Tibial nerve (tissue), 4 donors: Measurements from ENCODE around the gene CAP2. TPM values are rescaled to one million over a fixed set of nuclear protein-coding genes. Genes with fewer than 3 reads are reported as not detected.
"Not testable (repeated sequence)": the region's sequence is repeated elsewhere in the genome, so short reads cannot be mapped to it uniquely, and the experiment has no call there.

Experiments
- DNase-seq, 2 donors: peaks; one replicate each; pipeline ENCODE4 v3.0.0-alpha.2; 2019; ENCODE audit warnings: low spot score in 2 of 2
- H3K27ac ChIP-seq, 4 donors: fragments of 200-600 bp; sonication (generic) in 3 of 4; one replicate each; pipeline ENCODE4 v1.5.1; 2017 to 2019; ENCODE audit warnings: mild to moderate bottlenecking in 1 of 4
- H3K27me3 ChIP-seq, 2 donors: fragments of 200-600 bp; sonication (generic) in 1 of 2; one replicate each; pipeline versions ENCODE4 v1.5.1 to v1.6.0; 2017 to 2019
- H3K36me3 ChIP-seq, 3 donors: fragments of 200-600 bp; sonication (generic); one replicate each; pipeline ENCODE4 v1.5.1; 2018 to 2019
- H3K4me1 ChIP-seq, 4 donors: fragments of 200-600 bp; sonication (generic) in 3 of 4; one replicate each; pipeline ENCODE4 v1.5.1; 2017 to 2019
- H3K4me3 ChIP-seq, 4 donors: fragments of 200-600 bp; sonication (generic) in 3 of 4; one replicate each; pipeline ENCODE4 v1.5.1; 2017 to 2019; ENCODE audit warnings: mild to moderate bottlenecking in 1 of 4, moderate library complexity in 1 of 4
- H3K9me3 ChIP-seq, 4 donors: fragments of 200-600 bp; sonication (generic) in 3 of 4; one replicate each; pipeline ENCODE4 v1.5.1; 2017 to 2019
- EP300 ChIP-seq, 2 donors: sonication (generic); formaldehyde crosslinking; IDR thresholded peaks; one replicate each; pipeline ENCODE4 v1.6.1; 2017; ENCODE audit warnings: antibody characterized with exemption in 2 of 2, mild to moderate bottlenecking in 1 of 2
- POLR2A ChIP-seq, 2 donors: fragments of 450-650 bp; IDR thresholded peaks; one replicate each; pipeline ENCODE4 v1.6.1; 2017; ENCODE audit warnings: antibody characterized with exemption in 2 of 2, mild to moderate bottlenecking in 2 of 2, moderate library complexity in 2 of 2
- WGBS, 2 donors: methylation state at CpG; one replicate each; pipeline ENCODE4 v1.1.5; 2018; 5-methylcytosine and 5-hydroxymethylcytosine counted together
- total RNA-seq, 4 donors: library from RNA; depleted of rRNA; stranded (reverse); fragments of >200 nt; gene quantifications; one replicate each; pipeline ENCODE4 v1.1.0, GENCODE V29; 2016
- TF ChIP-seq, protein P1 (sequence below), 5 experiments: fragments of 200-600 bp in 3 of 5; fragments of 450-650 bp in 2 of 5; sonication (generic) in 3 of 5; IDR thresholded peaks; one replicate each; pipeline ENCODE4 v1.5.1; 2016 to 2019; ENCODE audit warnings: antibody characterized with exemption in 5 of 5, mild to moderate bottlenecking in 3 of 5, moderate library complexity in 2 of 5

The CAP2 gene
- total RNA-seq, 4 donors from 2014 or later, result 4.2 to 11.8 (median 4.8) TPM

DNA sequence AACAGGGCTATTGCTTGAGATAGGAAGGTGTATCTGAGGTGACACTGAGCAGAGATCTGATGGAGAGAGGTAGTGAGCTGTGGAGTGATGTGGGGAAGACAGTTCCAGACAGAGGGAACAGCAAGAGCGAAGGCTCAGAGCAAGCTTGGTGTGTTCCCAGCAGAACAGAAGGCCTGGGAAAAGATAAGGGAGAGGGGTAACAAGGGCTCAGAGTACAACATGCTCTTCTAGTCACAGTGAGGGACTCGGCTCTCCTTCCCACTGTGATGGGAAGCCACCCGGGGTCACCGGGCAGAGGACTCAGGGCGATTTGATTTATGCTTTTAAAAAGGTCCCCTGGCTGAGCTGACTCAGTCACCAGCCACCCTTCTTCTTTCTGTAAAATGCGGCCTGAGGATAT is 33.7 kb downstream of the CAP2 start:
- H3K4me3 ChIP-seq, result no peak overlapping the region
- no peaks in the 10 kb centered on the region for H3K9me3 ChIP-seq
- no peaks in the 10 kb centered on the region for H3K27me3 ChIP-seq
- DNase-seq, result no peak
- H3K36me3 ChIP-seq, result no peaks in the 10 kb centered on the region
- TF ChIP-seq, protein P1, sequence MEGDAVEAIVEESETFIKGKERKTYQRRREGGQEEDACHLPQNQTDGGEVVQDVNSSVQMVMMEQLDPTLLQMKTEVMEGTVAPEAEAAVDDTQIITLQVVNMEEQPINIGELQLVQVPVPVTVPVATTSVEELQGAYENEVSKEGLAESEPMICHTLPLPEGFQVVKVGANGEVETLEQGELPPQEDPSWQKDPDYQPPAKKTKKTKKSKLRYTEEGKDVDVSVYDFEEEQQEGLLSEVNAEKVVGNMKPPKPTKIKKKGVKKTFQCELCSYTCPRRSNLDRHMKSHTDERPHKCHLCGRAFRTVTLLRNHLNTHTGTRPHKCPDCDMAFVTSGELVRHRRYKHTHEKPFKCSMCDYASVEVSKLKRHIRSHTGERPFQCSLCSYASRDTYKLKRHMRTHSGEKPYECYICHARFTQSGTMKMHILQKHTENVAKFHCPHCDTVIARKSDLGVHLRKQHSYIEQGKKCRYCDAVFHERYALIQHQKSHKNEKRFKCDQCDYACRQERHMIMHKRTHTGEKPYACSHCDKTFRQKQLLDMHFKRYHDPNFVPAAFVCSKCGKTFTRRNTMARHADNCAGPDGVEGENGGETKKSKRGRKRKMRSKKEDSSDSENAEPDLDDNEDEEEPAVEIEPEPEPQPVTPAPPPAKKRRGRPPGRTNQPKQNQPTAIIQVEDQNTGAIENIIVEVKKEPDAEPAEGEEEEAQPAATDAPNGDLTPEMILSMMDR (IDR thresholded peaks at IDR 0.05), result no peak
- TF ChIP-seq EP300 (IDR thresholded peaks at IDR 0.05) (no peak), POLR2A (IDR thresholded peaks at IDR 0.05) (no peak)
- H3K4me1 ChIP-seq, result no peaks in the 10 kb centered on the region
- WGBS, 2 donors, result 91 to 94% methylated on average over 6 of the region's 6 CpGs
- no peak overlapping the region for H3K27ac ChIP-seq

DNA sequence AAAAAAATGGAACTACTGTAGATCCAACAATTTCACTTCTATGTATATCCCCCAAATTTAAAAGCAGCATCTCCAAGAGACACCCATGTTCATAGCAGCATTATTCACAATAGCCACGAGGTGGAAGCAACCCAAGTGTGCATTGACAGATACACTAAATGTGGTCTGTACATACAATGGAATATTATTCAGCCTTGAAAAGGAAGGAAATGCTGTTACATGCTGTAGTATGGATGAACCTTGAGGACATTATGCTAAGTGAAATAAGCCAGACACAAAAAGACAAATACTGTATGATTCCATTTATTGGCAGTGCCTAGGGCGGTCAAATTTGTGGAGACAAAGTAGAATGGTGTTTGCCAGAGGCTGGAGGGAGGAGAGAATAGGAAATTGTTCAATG is 34.2 kb downstream of the CAP2 start:
- TF ChIP-seq, protein P1 (IDR thresholded peaks at IDR 0.05), result no peak
- TF ChIP-seq POLR2A (IDR thresholded peaks at IDR 0.05) (no peak), EP300 (IDR thresholded peaks at IDR 0.05) (no peak)
- Histone ChIP-seq H3K36me3 (no peaks in the 10 kb centered on the region), H3K4me1 (no peaks in the 10 kb centered on the region), H3K4me3 (no peak overlapping the region), H3K9me3 (no peaks in the 10 kb centered on the region), H3K27ac (no peak overlapping the region), H3K27me3 (no peaks in the 10 kb centered on the region)
- WGBS, 2 donors, result 89 to 94% methylated on average over 2 of the region's 2 CpGs
- DNase-seq, result no peak

DNA sequence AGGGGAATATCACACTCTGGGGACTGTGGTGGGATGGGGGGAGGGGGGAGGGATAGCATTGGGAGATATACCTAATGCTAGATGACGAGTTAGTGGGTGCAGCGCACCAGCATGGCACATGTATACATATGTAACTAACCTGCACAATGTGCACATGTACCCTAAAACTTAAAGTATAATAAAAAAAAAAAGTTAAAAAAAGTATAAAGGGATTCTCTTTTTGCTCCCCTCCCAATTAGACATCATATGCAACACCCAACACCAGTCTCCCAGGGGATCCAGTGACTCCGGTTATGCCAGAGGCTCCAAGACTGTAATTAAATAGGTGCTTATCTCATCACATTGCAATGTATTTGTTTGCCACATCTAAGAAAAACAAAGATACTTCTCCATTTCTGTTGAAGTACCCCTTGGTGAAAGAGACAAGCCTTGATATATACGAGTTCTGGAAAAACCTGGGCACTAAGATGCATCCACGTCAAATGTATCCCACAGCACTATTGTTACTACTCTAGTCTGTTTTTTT is 35.3 kb downstream of the CAP2 start:
- H3K9me3 ChIP-seq, DNase-seq, H3K4me3 ChIP-seq, H3K4me1 ChIP-seq, H3K27ac ChIP-seq, H3K27me3 ChIP-seq, H3K36me3 ChIP-seq: not testable (repeated sequence)
- WGBS, 2 donors, result 87 to 90% methylated on average over 5 of the region's 5 CpGs

DNA sequence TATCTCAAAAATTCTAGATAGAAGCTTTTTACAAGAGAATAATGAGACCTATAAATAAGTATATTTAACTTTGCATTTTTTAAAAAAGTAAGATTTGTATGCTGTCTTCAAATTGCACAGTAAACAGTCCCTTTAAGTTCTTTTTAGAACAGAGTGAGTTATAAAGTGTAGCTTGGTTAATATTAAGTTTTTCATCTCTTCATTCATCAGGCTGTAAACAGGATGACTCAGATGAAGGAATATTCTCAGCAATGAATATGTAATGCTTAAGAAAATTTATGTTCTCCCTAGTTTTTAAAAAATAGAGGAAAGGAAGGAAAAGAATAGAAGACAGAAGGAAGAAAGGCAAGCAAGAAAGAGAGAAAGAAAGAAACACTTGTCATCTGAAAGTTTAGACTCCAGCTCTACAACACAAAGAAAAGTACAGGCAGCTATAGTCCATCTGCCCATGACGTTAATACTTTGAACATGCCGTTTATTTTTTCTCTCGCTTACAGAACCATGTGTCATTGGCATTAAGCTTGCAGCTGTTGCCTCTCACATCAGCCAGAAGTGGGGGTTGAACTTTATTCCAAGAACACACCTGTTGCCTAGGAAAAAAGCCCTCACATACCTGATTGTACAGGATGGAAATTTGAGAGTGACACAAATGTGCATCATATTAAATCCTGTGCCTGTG is 36.1 kb downstream of the CAP2 start:
- no peak for DNase-seq
- no peak for TF ChIP-seq EP300 (IDR thresholded peaks at IDR 0.05)
- TF ChIP-seq, protein P1 (IDR thresholded peaks at IDR 0.05), result no peak
- no peak for TF ChIP-seq POLR2A (IDR thresholded peaks at IDR 0.05)
- Histone ChIP-seq H3K4me3 (no peak overlapping the region), H3K27ac (no peak overlapping the region), H3K4me1 (no peaks in the 10 kb centered on the region), H3K36me3 (no peaks in the 10 kb centered on the region), H3K27me3 (no peaks in the 10 kb centered on the region), H3K9me3 (no peaks in the 10 kb centered on the region)
- WGBS, 2 donors, result 36 to 42% methylated on average over 3 of the region's 3 CpGs

DNA sequence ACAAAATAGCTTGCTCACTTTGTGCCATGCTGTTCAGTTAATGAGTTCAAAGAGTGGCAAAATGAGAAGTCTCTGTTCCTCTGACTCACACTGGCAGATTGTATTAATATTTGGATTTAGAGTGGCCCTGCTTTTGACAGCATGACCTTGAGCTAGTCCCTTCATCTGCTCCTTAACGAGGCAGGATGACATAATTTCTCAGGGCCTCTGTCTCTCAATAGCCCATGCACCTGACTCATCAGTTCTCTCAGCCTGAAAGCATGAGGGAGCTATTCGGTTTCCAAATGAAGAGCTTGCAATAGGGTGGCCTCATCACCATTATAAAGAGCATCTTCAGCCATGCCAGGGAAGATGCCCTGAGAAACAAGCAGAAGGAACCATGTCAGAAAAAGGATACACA is 38.2 kb downstream of the CAP2 start:
- Histone ChIP-seq H3K27me3 (no peaks in the 10 kb centered on the region), H3K4me3 (no peak overlapping the region), H3K36me3 (no peaks in the 10 kb centered on the region), H3K4me1 (no peaks in the 10 kb centered on the region), H3K9me3 (no peaks in the 10 kb centered on the region), H3K27ac (no peak overlapping the region)
- TF ChIP-seq EP300 (IDR thresholded peaks at IDR 0.05) (no peak), POLR2A (IDR thresholded peaks at IDR 0.05) (no peak)
- DNase-seq, result no peak
- WGBS, 2 donors, result 56% methylated on average over 2 of the region's 2 CpGs

DNA sequence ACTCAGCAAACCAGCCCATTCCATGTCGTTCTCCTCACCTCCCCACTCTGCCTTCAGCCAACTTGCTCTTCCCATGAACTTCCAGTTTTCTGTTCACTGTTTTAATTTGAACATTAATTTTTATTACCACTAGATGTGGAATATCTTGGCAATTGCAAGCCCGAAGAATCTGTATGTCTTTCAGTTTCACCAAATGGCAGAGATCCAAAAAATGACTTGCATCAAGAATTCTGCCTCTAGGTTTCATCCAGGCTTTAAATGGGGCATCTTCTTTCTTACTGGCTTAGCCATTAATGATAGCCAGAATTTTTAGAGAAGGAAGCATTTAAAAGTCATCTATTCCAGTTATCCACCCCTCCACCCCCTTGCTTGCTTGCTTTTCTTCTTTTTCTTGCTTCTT is 39.0 kb downstream of the CAP2 start:
- DNase-seq, result no peak
- Histone ChIP-seq H3K36me3 (no peaks in the 10 kb centered on the region), H3K27me3 (no peaks in the 10 kb centered on the region), H3K4me1 (no peaks in the 10 kb centered on the region), H3K27ac (no peak overlapping the region), H3K4me3 (no peak overlapping the region), H3K9me3 (no peaks in the 10 kb centered on the region)
- TF ChIP-seq EP300 (IDR thresholded peaks at IDR 0.05) (no peak), POLR2A (IDR thresholded peaks at IDR 0.05) (no peak)
- TF ChIP-seq, protein P1 (IDR thresholded peaks at IDR 0.05), result no peak
- 31 to 32% methylated on average over 2 of the region's 2 CpGs for WGBS, 2 donors
